ENCODE measurements around the gene NRTN. TPM values are rescaled to one million over a fixed set of nuclear protein-coding genes. Genes with fewer than 3 reads are reported as not detected.

Gene NRTN
- total and polyA plus RNA-seq, 2 experiments from 2014 or later, result not detected

GRCh38 chr19:5818594-5818993 lies 13.7 kb downstream of the NRTN start:
- Histone ChIP-seq H3K79me2 (ENCODE audit: insufficient read depth) (no peaks in the 10 kb centered on the region), H4K20me1 (ENCODE audit: insufficient read depth) (no peaks in the 10 kb centered on the region), H3K27me3 (replicated peaks; ENCODE audit: insufficient read depth) (peaks cover 22% of the 10 kb centered on the region), H3F3A (ENCODE audit: insufficient read depth) (no peaks in the 10 kb centered on the region), H3K4me1 (ENCODE audit: insufficient read depth) (no peaks in the 10 kb centered on the region), H3K36me3 (ENCODE audit: low read depth) (no peaks in the 10 kb centered on the region), H3K27ac (no peak overlapping the region), H3K4me3 (no peak overlapping the region), H2AFZ (no peak overlapping the region), H3K9me2 (ENCODE audit: insufficient read depth) (no peaks in the 10 kb centered on the region), H3K4me2 (ENCODE audit: unreplicated experiment) (no peak overlapping the region), H3K9me3 (ENCODE audit: low read depth) (no peaks in the 10 kb centered on the region), H3K9ac (no peak overlapping the region)
- in situ Hi-C loops (cut with MboI), result no loop called here
- WGBS, 2 experiments (ENCODE audit: low coverage in 1 of 2, low lambda C conversion rate in 2 of 2, missing lambda C conversion rate in 2 of 2), result 80 to 88% methylated on average over 9 to 10 of the region's 10 CpGs
- TF ChIP-seq EZH2 (IDR thresholded peaks at IDR 0.05; ENCODE audit: insufficient read depth, poor library complexity, severe bottlenecking) (no peak), EZH2phosphoT487 (IDR thresholded peaks at IDR 0.05; ENCODE audit: insufficient read depth, low read depth) (no peak)
- no peak for DNase-seq

- no peak overlapping the region for H3K9ac ChIP-seq
- H3K9me2 ChIP-seq (ENCODE audit: insufficient read depth), result no peaks in the 10 kb centered on the region
- no peaks in the 10 kb centered on the region for H3K4me1 ChIP-seq (ENCODE audit: insufficient read depth)
- DNase-seq, result no peak
- peaks cover 13% of the 10 kb centered on the region; the same call in 1 of the 2 replicates for H3K27me3 ChIP-seq (replicated peaks; ENCODE audit: insufficient read depth)
- H3K36me3 ChIP-seq (ENCODE audit: low read depth), result no peaks in the 10 kb centered on the region
- no peaks in the 10 kb centered on the region for H3F3A ChIP-seq (ENCODE audit: insufficient read depth)
- no peak overlapping the region for H2AFZ ChIP-seq
- no peaks in the 10 kb centered on the region for H3K9me3 ChIP-seq (ENCODE audit: low read depth)
- H3K27ac ChIP-seq, result no peak overlapping the region
- in situ Hi-C loops (cut with MboI), result no loop called here
- H3K79me2 ChIP-seq (ENCODE audit: insufficient read depth), result no peaks in the 10 kb centered on the region
- no peak for TF ChIP-seq EZH2phosphoT487 (IDR thresholded peaks at IDR 0.05; ENCODE audit: insufficient read depth, low read depth)
- TF ChIP-seq EZH2 (IDR thresholded peaks at IDR 0.05; ENCODE audit: insufficient read depth, poor library complexity, severe bottlenecking), result no peak
- WGBS, 2 experiments (ENCODE audit: low coverage in 1 of 2, low lambda C conversion rate in 2 of 2, missing lambda C conversion rate in 2 of 2), result 14 to 16% methylated on average over 6 of the region's 6 CpGs
- no peak overlapping the region for H3K4me2 ChIP-seq (ENCODE audit: unreplicated experiment)
- H4K20me1 ChIP-seq (ENCODE audit: insufficient read depth), result no peaks in the 10 kb centered on the region
- H3K4me3 ChIP-seq, result no peak overlapping the region
Observed at GRCh38 chr19:5820785-5821184, 15.9 kb downstream of the NRTN start.

GRCh38 chr19:5821521-5822180 lies 16.8 kb downstream of the NRTN start:
- in situ Hi-C loops (cut with MboI), result no loop called here
- H3F3A ChIP-seq (ENCODE audit: insufficient read depth), result no peaks in the 10 kb centered on the region

GRCh38 chr19:5822181-5822844 lies 17.4 kb downstream of the NRTN start:
- H3K9ac ChIP-seq, result no peak overlapping the region
- TF ChIP-seq EZH2phosphoT487 (IDR thresholded peaks at IDR 0.05; ENCODE audit: insufficient read depth, low read depth), result no peak
- no peak for TF ChIP-seq EZH2 (IDR thresholded peaks at IDR 0.05; ENCODE audit: insufficient read depth, poor library complexity, severe bottlenecking)
- no peak overlapping the region for H3K4me2 ChIP-seq (ENCODE audit: unreplicated experiment)
- H4K20me1 ChIP-seq (ENCODE audit: insufficient read depth), result no peaks in the 10 kb centered on the region
- no peaks in the 10 kb centered on the region for H3K36me3 ChIP-seq (ENCODE audit: low read depth)
- no peak overlapping the region for H3K4me3 ChIP-seq
- no peaks in the 10 kb centered on the region for H3K9me3 ChIP-seq (ENCODE audit: low read depth)
- 62 to 63% methylated on average over 27 to 30 of the region's 30 CpGs for WGBS, 2 experiments (ENCODE audit: low coverage in 1 of 2, low lambda C conversion rate in 2 of 2, missing lambda C conversion rate in 2 of 2)
- no peaks in the 10 kb centered on the region for H3K4me1 ChIP-seq (ENCODE audit: insufficient read depth)
- no peaks in the 10 kb centered on the region for H3F3A ChIP-seq (ENCODE audit: insufficient read depth)
- DNase-seq, result no peak
- in situ Hi-C loops (cut with MboI), result no loop called here
- no peak overlapping the region for H3K27ac ChIP-seq
- H3K79me2 ChIP-seq (ENCODE audit: insufficient read depth), result no peaks in the 10 kb centered on the region
- H3K9me2 ChIP-seq (ENCODE audit: insufficient read depth), result no peaks in the 10 kb centered on the region
- H3K27me3 ChIP-seq (replicated peaks; ENCODE audit: insufficient read depth), result no peaks in the 10 kb centered on the region
- H2AFZ ChIP-seq, result no peak overlapping the region

More at GRCh38 chr19:5821521-5822180, 16.8 kb downstream of the NRTN start:
- Histone ChIP-seq H3K9ac (no peak overlapping the region), H3K4me2 (ENCODE audit: unreplicated experiment) (no peak overlapping the region), H3K4me3 (no peak overlapping the region), H3K79me2 (ENCODE audit: insufficient read depth) (no peaks in the 10 kb centered on the region), H4K20me1 (ENCODE audit: insufficient read depth) (no peaks in the 10 kb centered on the region), H3K4me1 (ENCODE audit: insufficient read depth) (no peaks in the 10 kb centered on the region), H2AFZ (no peak overlapping the region), H3K36me3 (ENCODE audit: low read depth) (no peaks in the 10 kb centered on the region), H3K9me3 (ENCODE audit: low read depth) (no peaks in the 10 kb centered on the region), H3K27me3 (replicated peaks; ENCODE audit: insufficient read depth) (peaks cover 6% of the 10 kb centered on the region; the same call in 1 of the 2 replicates), H3K9me2 (ENCODE audit: insufficient read depth) (no peaks in the 10 kb centered on the region), H3K27ac (no peak overlapping the region)
- TF ChIP-seq EZH2 (IDR thresholded peaks at IDR 0.05; ENCODE audit: insufficient read depth, poor library complexity, severe bottlenecking) (no peak), EZH2phosphoT487 (IDR thresholded peaks at IDR 0.05; ENCODE audit: insufficient read depth, low read depth) (no peak)
- 32 to 35% methylated on average over 8 of the region's 8 CpGs for WGBS, 2 experiments (ENCODE audit: low coverage in 1 of 2, low lambda C conversion rate in 2 of 2, missing lambda C conversion rate in 2 of 2)
- DNase-seq, result no peak

Measured in GM23248 (cell line).